ENCODE data around the gene SRCIN1.

DNA sequence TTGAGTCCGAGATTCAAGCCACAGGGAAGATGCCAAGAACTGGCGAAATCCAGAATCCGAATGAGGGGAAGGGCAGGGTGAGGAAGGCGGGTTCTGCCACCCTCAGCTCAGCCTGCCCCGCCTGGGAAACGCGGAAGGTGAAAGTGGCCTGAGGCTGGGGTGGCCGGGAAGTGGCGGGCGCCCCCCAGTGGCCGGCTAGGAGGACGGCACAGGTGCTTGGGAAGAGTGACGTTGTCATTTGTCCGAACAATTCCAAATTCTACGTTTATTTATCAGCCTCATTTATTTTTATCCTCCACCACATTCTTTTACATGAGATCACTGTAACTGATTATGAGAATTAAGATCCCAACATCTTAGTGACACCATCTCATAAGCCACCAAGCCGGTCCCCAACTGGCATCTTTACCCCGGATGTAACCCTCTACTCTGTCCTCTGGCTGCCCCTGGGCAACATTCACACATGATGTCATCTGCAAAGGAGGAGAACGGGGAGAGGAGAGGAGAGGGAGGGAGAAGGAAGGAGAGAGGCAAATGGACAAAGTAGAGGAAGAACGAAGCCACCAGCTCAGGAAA is 21.3 kb downstream of the SRCIN1 start:
- TF ChIP-seq, protein P1, sequence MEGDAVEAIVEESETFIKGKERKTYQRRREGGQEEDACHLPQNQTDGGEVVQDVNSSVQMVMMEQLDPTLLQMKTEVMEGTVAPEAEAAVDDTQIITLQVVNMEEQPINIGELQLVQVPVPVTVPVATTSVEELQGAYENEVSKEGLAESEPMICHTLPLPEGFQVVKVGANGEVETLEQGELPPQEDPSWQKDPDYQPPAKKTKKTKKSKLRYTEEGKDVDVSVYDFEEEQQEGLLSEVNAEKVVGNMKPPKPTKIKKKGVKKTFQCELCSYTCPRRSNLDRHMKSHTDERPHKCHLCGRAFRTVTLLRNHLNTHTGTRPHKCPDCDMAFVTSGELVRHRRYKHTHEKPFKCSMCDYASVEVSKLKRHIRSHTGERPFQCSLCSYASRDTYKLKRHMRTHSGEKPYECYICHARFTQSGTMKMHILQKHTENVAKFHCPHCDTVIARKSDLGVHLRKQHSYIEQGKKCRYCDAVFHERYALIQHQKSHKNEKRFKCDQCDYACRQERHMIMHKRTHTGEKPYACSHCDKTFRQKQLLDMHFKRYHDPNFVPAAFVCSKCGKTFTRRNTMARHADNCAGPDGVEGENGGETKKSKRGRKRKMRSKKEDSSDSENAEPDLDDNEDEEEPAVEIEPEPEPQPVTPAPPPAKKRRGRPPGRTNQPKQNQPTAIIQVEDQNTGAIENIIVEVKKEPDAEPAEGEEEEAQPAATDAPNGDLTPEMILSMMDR (IDR thresholded peaks at IDR 0.05; ENCODE audit: low read depth, low read length): peak; percentile 94
- TF ChIP-seq, protein P2, sequence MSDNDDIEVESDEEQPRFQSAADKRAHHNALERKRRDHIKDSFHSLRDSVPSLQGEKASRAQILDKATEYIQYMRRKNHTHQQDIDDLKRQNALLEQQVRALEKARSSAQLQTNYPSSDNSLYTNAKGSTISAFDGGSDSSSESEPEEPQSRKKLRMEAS (IDR thresholded peaks at IDR 0.05; ENCODE audit: low read depth, low read length): no peak
- TF ChIP-seq POLR2A (IDR thresholded peaks at IDR 0.05; ENCODE audit: extremely low read depth, insufficient read length): no peak

Measured in NB4 (cell line).